SK-MEL-5 (cell line): ENCODE data around the gene MGAT4A. TPM values are rescaled to one million over a fixed set of nuclear protein-coding genes. Genes with fewer than 3 reads are reported as not detected.

Experiments used
- DNase-seq: peaks from one replicate; pipeline ENCODE4 v3.0.0-alpha.2; 2016; ENCODE audit warnings: low read depth, low spot score
- in situ Hi-C: cut with HindIII; loops from 2 replicates; pipeline ENCODE4 v1.10.0; 2016; ENCODE audit warnings: low sequenced_read_pairs, high pct_unique_total_duplicates, low pct_unique_long_range_greater_than_20kb
- polyA plus RNA-seq, 2 experiments: library from polyadenylated mRNA; depleted of rRNA; stranded (reverse); fragments of >200 nt; gene quantifications; 2 replicates each; pipeline ENCODE4 v1.2.3, GENCODE V29; 2015
- total RNA-seq: library from RNA; depleted of rRNA; stranded (reverse); fragments of >200 nt; shearing (Covaris generic); gene quantifications from 2 replicates; pipeline ENCODE4 v1.2.3, GENCODE V29; 2014; rRNA removed

Gene MGAT4A
- total RNA-seq: 16.3 and 22.0 TPM in 2 replicates
- polyA plus RNA-seq (2015; cell fraction: cytosol; rRNA removed): 7.4 and 10.2 TPM in 2 replicates
- polyA plus RNA-seq (2015; cell fraction: nucleus; rRNA removed): 8.9 and 9.3 TPM in 2 replicates

GRCh38 chr2:98731041-98731893, at the start of gene MGAT4A:
Gene MGAT4A, minus strand, starts transcription at chr2:98731132. Its CDS starts 4,800 bp downstream, at chr2:98726332.
- in situ Hi-C loops: no loop called here
- peak; percentile 22 for DNase-seq

GRCh38 chr2:98778741-98779483, 48.0 kb upstream of the MGAT4A start:
- in situ Hi-C loops: no loop called here
- no peak for DNase-seq

- in situ Hi-C loops: no loop called here
- DNase-seq: no peak
Measured at GRCh38 chr2:98778151-98778550, 47.2 kb upstream of the MGAT4A start.

- DNase-seq: no peak
- in situ Hi-C loops: no loop called here
Measured at GRCh38 chr2:98777710-98778109, 46.8 kb upstream of the MGAT4A start.

- DNase-seq: no peak
- in situ Hi-C loops: no loop called here
Measured at GRCh38 chr2:98777076-98777475, 46.1 kb upstream of the MGAT4A start.

- DNase-seq: no peak
- in situ Hi-C loops: no loop called here
Measured at GRCh38 chr2:98776136-98776535, 45.2 kb upstream of the MGAT4A start.

GRCh38 chr2:98775146-98775986, 44.4 kb upstream of the MGAT4A start:
- in situ Hi-C loops: no loop called here
- no peak for DNase-seq

- in situ Hi-C loops: no loop called here
- no peak for DNase-seq
Measured at GRCh38 chr2:98773907-98774306, 43.0 kb upstream of the MGAT4A start.

- in situ Hi-C loops: no loop called here
Measured at GRCh38 chr2:98773169-98773568, 42.2 kb upstream of the MGAT4A start.

GRCh38 chr2:98772536-98772935, 41.6 kb upstream of the MGAT4A start:
- DNase-seq: no peak
- in situ Hi-C loops: no loop called here

More at GRCh38 chr2:98773169-98773568, 42.2 kb upstream of the MGAT4A start:
- no peak for DNase-seq

- in situ Hi-C loops: no loop called here
- DNase-seq: no peak
Measured at GRCh38 chr2:98771721-98772524, 41.0 kb upstream of the MGAT4A start.

- in situ Hi-C loops: no loop called here
- DNase-seq: no peak
Measured at GRCh38 chr2:98771264-98771663, 40.3 kb upstream of the MGAT4A start.

- in situ Hi-C loops: no loop called here
- DNase-seq: no peak
Measured at GRCh38 chr2:98769784-98770183, 38.9 kb upstream of the MGAT4A start.

GRCh38 chr2:98769114-98769476, 38.2 kb upstream of the MGAT4A start:
- DNase-seq: no peak
- in situ Hi-C loops: no loop called here

GRCh38 chr2:98768384-98769113, 37.6 kb upstream of the MGAT4A start:
- peak; percentile 62 for DNase-seq

GRCh38 chr2:98764499-98764898, 33.6 kb upstream of the MGAT4A start:
- DNase-seq: no peak
- in situ Hi-C loops: no loop called here

More at GRCh38 chr2:98768384-98769113, 37.6 kb upstream of the MGAT4A start:
- in situ Hi-C loops: no loop called here
